ENCODE measurements around the gene CYP3A4.
"Not testable (repeated sequence)": the region's sequence is repeated elsewhere in the genome, so short reads cannot be mapped to it uniquely, and the experiment has no call there.

- TF ChIP-seq, protein P1, sequence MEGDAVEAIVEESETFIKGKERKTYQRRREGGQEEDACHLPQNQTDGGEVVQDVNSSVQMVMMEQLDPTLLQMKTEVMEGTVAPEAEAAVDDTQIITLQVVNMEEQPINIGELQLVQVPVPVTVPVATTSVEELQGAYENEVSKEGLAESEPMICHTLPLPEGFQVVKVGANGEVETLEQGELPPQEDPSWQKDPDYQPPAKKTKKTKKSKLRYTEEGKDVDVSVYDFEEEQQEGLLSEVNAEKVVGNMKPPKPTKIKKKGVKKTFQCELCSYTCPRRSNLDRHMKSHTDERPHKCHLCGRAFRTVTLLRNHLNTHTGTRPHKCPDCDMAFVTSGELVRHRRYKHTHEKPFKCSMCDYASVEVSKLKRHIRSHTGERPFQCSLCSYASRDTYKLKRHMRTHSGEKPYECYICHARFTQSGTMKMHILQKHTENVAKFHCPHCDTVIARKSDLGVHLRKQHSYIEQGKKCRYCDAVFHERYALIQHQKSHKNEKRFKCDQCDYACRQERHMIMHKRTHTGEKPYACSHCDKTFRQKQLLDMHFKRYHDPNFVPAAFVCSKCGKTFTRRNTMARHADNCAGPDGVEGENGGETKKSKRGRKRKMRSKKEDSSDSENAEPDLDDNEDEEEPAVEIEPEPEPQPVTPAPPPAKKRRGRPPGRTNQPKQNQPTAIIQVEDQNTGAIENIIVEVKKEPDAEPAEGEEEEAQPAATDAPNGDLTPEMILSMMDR (IDR thresholded peaks at IDR 0.05): not testable (repeated sequence)
- not testable (repeated sequence) for TF ChIP-seq POLR2A (IDR thresholded peaks at IDR 0.05)
Measured at GRCh38 chr7:99723201-99723600, 60.8 kb downstream of the CYP3A4 start.
